NCI-H2196 treated with DMSO at 0.1 percent for 48 hours (cell line): ENCODE data around the gene SYNJ1.

Experiments
- DNase-seq: peaks from one replicate; lab custom pipeline; 2025; ENCODE audit not compliant: unreplicated experiment; lab: John Stamatoyannopoulos, UW

Gene SYNJ1

GRCh38 chr21:32580949-32581348 lies 146.9 kb downstream of the SYNJ1 start:
- no peak for DNase-seq
